Neural cell (in vitro differentiated cells): Measurements from ENCODE around the gene GPR62. TPM values are rescaled to one million over a fixed set of nuclear protein-coding genes. Genes with fewer than 3 reads are reported as not detected.

Experiments
- H2AFZ ChIP-seq: fragments of 200-600, 300-800 bp; sonication (generic), shearing (Covaris generic); 2 replicates; pipeline ENCODE4 v1.6.0; 2014; ENCODE audit warnings: low read depth, mild to moderate bottlenecking, antibody characterized with exemption, low read length, moderate library complexity
- H3F3A ChIP-seq: fragments of 200-600 bp; shearing (Covaris generic); 2 replicates; pipeline ENCODE4 v1.6.1; 2016; ENCODE audit warnings: mild to moderate bottlenecking, moderate library complexity, mixed read lengths, antibody characterized with exemption, low read length; ENCODE audit not compliant: insufficient read depth, poor library complexity, severe bottlenecking
- H3K27ac ChIP-seq: fragments of 200-600, 300-800 bp; sonication (generic), shearing (Covaris generic); 2 replicates; pipeline ENCODE4 v1.5.1; 2014; ENCODE audit warnings: mild to moderate bottlenecking, low read length, moderate library complexity
- H3K27me3 ChIP-seq: fragments of 300-800, 200-600 bp; sonication (generic), shearing (Covaris generic); 2 replicates; pipeline ENCODE4 v1.6.0; 2014; ENCODE audit warnings: mild to moderate bottlenecking, low read depth, low read length, moderate library complexity; ENCODE audit not compliant: insufficient read depth
- H3K36me3 ChIP-seq: fragments of 300-800, 200-600 bp; sonication (generic), shearing (Covaris generic); 2 replicates; pipeline ENCODE4 v1.5.1; 2014; ENCODE audit warnings: mild to moderate bottlenecking, antibody characterized with exemption, low read length, moderate library complexity; ENCODE audit not compliant: insufficient read depth
- H3K4me2 ChIP-seq: fragments of 300-800, 200-600 bp; sonication (generic), shearing (Covaris generic); 2 replicates; pipeline ENCODE4 v1.6.0; 2014; ENCODE audit warnings: mild to moderate bottlenecking, low read length
- H3K4me3 ChIP-seq: fragments of 300-800, 200-600 bp; sonication (generic), shearing (Covaris generic); 2 replicates; pipeline ENCODE4 v1.5.1; 2014; ENCODE audit warnings: mild to moderate bottlenecking, low read length, moderate library complexity
- H3K79me2 ChIP-seq: fragments of 200-600 bp; shearing (Covaris generic); replicated peaks from 2 replicates; pipeline ENCODE4 v1.6.0; 2014; ENCODE audit warnings: mild to moderate bottlenecking, low read length, moderate library complexity; ENCODE audit not compliant: insufficient read depth
- H3K9ac ChIP-seq: fragments of 300-800, 200-600 bp; sonication (generic), shearing (Covaris generic); 2 replicates; pipeline ENCODE4 v1.6.1; 2016; ENCODE audit warnings: mild to moderate bottlenecking, low read length, mixed read lengths
- H3K9me2 ChIP-seq: fragments of 200-600 bp; shearing (Covaris generic); 2 replicates; pipeline ENCODE4 v1.6.1; 2016; ENCODE audit warnings: mild to moderate bottlenecking, low read length, mixed read lengths; ENCODE audit not compliant: insufficient read depth
- H3K9me3 ChIP-seq: fragments of 200-600, 300-800 bp; sonication (generic), shearing (Covaris generic); 2 replicates; pipeline ENCODE4 v1.6.1; 2016; ENCODE audit warnings: mild to moderate bottlenecking, mixed run types, low read length, moderate library complexity, mixed read lengths
- H4K20me1 ChIP-seq: fragments of 200-600 bp; shearing (Covaris generic); 2 replicates; pipeline ENCODE4 v1.6.1; 2016; ENCODE audit warnings: mild to moderate bottlenecking, mixed run types; ENCODE audit not compliant: insufficient read depth
- CTCF ChIP-seq: fragments of 450-650 bp; IDR thresholded peaks from 2 replicates; pipeline ENCODE4 v1.5.1; 2014; ENCODE audit warnings: antibody characterized with exemption, mild to moderate bottlenecking, moderate library complexity; ENCODE audit not compliant: poor library complexity, severe bottlenecking
- EP300 ChIP-seq: fragments of 450-650 bp; conservative IDR thresholded peaks from 2 replicates; pipeline ENCODE4 v1.6.1; 2014; ENCODE audit warnings: antibody characterized with exemption, mild to moderate bottlenecking, moderate library complexity; ENCODE audit not compliant: poor library complexity, severe bottlenecking
- EZH2 ChIP-seq: fragments of 200-600, 300-800 bp; shearing (Covaris generic), sonication (generic); IDR thresholded peaks from 2 replicates; pipeline ENCODE4 v1.6.1; 2014; ENCODE audit warnings: antibody characterized with exemption, low read length, borderline replicate concordance, mild to moderate bottlenecking; ENCODE audit not compliant: insufficient read depth, poor library complexity, severe bottlenecking
- MXI1 ChIP-seq: fragments of 450-650 bp; conservative IDR thresholded peaks from 2 replicates; pipeline ENCODE4 v1.6.1; 2014; ENCODE audit warnings: antibody characterized with exemption, mild to moderate bottlenecking; ENCODE audit not compliant: poor library complexity, severe bottlenecking
- POLR2AphosphoS5 ChIP-seq: IDR thresholded peaks from 2 replicates; pipeline ENCODE4 v1.6.1; 2012
- RAD21 ChIP-seq: fragments of 450-650 bp; conservative IDR thresholded peaks from 2 replicates; pipeline ENCODE4 v1.6.1; 2014; ENCODE audit warnings: antibody characterized with exemption, mild to moderate bottlenecking, moderate library complexity
- REST ChIP-seq: IDR thresholded peaks from 2 replicates; pipeline ENCODE4 v1.6.1; 2012; ENCODE audit warnings: borderline replicate concordance
- SMC3 ChIP-seq: fragments of 450-650 bp; conservative IDR thresholded peaks from 2 replicates; pipeline ENCODE4 v1.6.1; 2014; ENCODE audit warnings: antibody characterized with exemption, mild to moderate bottlenecking, moderate library complexity; ENCODE audit not compliant: poor library complexity
- TAF1 ChIP-seq: IDR thresholded peaks from 2 replicates; pipeline ENCODE4 v1.6.1; 2012; ENCODE audit warnings: low read depth
- polyA plus RNA-seq: library from polyadenylated mRNA; depleted of rRNA; stranded (reverse); fragments of >200 nt; gene quantifications from 2 replicates; pipeline ENCODE4 v1.2.3, GENCODE V29; 2014

The GPR62 gene
- polyA plus RNA-seq, 1 donor from 2014 or later = not detected

- H3K4me2 ChIP-seq = no peak overlapping the region
- no peak overlapping the region for H3K27ac ChIP-seq
- no peaks in the 10 kb centered on the region for H3F3A ChIP-seq
- H3K27me3 ChIP-seq = peaks cover 14% of the 10 kb centered on the region
- H3K9me3 ChIP-seq = no peaks in the 10 kb centered on the region
- H4K20me1 ChIP-seq = no peaks in the 10 kb centered on the region
- no peaks in the 10 kb centered on the region for H3K9me2 ChIP-seq
- H3K4me3 ChIP-seq = no peak overlapping the region
- no peak overlapping the region for H2AFZ ChIP-seq
- no peaks in the 10 kb centered on the region for H3K79me2 ChIP-seq
- TF ChIP-seq EZH2 (no peak), REST (no peak), POLR2AphosphoS5 (no peak), MXI1 (no peak), EP300 (no peak), SMC3 (no peak), CTCF (peak; percentile 37), TAF1 (no peak)
- H3K36me3 ChIP-seq = no peaks in the 10 kb centered on the region
- no peak overlapping the region for H3K9ac ChIP-seq
Measured at GRCh38 chr3:51955893-51956770, 951 bp downstream of the GPR62 start.

- Histone ChIP-seq H3K27me3 (peaks cover 14% of the 10 kb centered on the region), H4K20me1 (no peaks in the 10 kb centered on the region), H3F3A (no peaks in the 10 kb centered on the region), H3K9me3 (no peaks in the 10 kb centered on the region), H3K9me2 (no peaks in the 10 kb centered on the region), H2AFZ (no peak overlapping the region), H3K27ac (no peak overlapping the region), H3K4me3 (no peak overlapping the region), H3K79me2 (no peaks in the 10 kb centered on the region), H3K36me3 (no peaks in the 10 kb centered on the region), H3K4me2 (no peak overlapping the region), H3K9ac (no peak overlapping the region)
- no peak for TF ChIP-seq SMC3
- no peak for TF ChIP-seq REST
- no peak for TF ChIP-seq EZH2
- TF ChIP-seq RAD21 = no peak
- TF ChIP-seq EP300 = no peak
- TF ChIP-seq TAF1 = no peak
- TF ChIP-seq MXI1 = no peak
- no peak for TF ChIP-seq CTCF
- TF ChIP-seq POLR2AphosphoS5 = no peak
Measured at GRCh38 chr3:51957520-51958205, 2.5 kb downstream of the GPR62 start.
